ENCODE data around the gene CACNA1E.

The CACNA1E gene

GRCh38 chr1:181664543-181664942 lies 181.2 kb downstream of the CACNA1E start:
- Histone ChIP-seq H3K4me3 (ENCODE audit: insufficient read depth, low read length, poor library complexity, severe bottlenecking) (no peak overlapping the region), H3K9ac (ENCODE audit: low read length) (no peak overlapping the region), H3K27ac (ENCODE audit: low read depth, low read length) (no peak overlapping the region), H3K27me3 (ENCODE audit: low read length) (no peaks in the 10 kb centered on the region), H3K9me3 (ENCODE audit: insufficient read depth, low read length) (no peaks in the 10 kb centered on the region), H3K79me2 (ENCODE audit: insufficient read depth, low read length) (no peaks in the 10 kb centered on the region), H3F3A (ENCODE audit: insufficient read depth) (no peaks in the 10 kb centered on the region), H4K20me1 (ENCODE audit: low read depth, low read length) (no peaks in the 10 kb centered on the region), H3K4me2 (ENCODE audit: low read depth, low read length, poor library complexity, severe bottlenecking) (no peak overlapping the region), H3K9me2 (replicated peaks; ENCODE audit: insufficient read depth, low read length) (no peaks in the 10 kb centered on the region), H2AFZ (ENCODE audit: low read depth, low read length, severe bottlenecking) (no peak overlapping the region), H3K36me3 (ENCODE audit: low read length) (no peaks in the 10 kb centered on the region)
- no peak for TF ChIP-seq CTCF (IDR thresholded peaks at IDR 0.05; ENCODE audit: insufficient read depth, low read length, poor library complexity, severe bottlenecking)
- no peak for TF ChIP-seq EZH2phosphoT487 (conservative IDR thresholded peaks at IDR 0.05; ENCODE audit: low read length)

- H3K9me3 ChIP-seq (ENCODE audit: insufficient read depth, low read length) = no peaks in the 10 kb centered on the region
- H3K9me2 ChIP-seq (replicated peaks; ENCODE audit: insufficient read depth, low read length) = no peaks in the 10 kb centered on the region
- no peaks in the 10 kb centered on the region for H3K27me3 ChIP-seq (ENCODE audit: low read length)
- no peak overlapping the region for H3K4me3 ChIP-seq (ENCODE audit: insufficient read depth, low read length, poor library complexity, severe bottlenecking)
- no peaks in the 10 kb centered on the region for H3K79me2 ChIP-seq (ENCODE audit: insufficient read depth, low read length)
- no peak overlapping the region for H2AFZ ChIP-seq (ENCODE audit: low read depth, low read length, severe bottlenecking)
- no peaks in the 10 kb centered on the region for H4K20me1 ChIP-seq (ENCODE audit: low read depth, low read length)
- H3K4me2 ChIP-seq (ENCODE audit: low read depth, low read length, poor library complexity, severe bottlenecking) = no peak overlapping the region
- no peak overlapping the region for H3K9ac ChIP-seq (ENCODE audit: low read length)
- H3F3A ChIP-seq (ENCODE audit: insufficient read depth) = no peaks in the 10 kb centered on the region
- no peaks in the 10 kb centered on the region for H3K36me3 ChIP-seq (ENCODE audit: low read length)
- TF ChIP-seq EZH2phosphoT487 (conservative IDR thresholded peaks at IDR 0.05; ENCODE audit: low read length) (no peak), CTCF (IDR thresholded peaks at IDR 0.05; ENCODE audit: insufficient read depth, low read length, poor library complexity, severe bottlenecking) (no peak)
- no peak overlapping the region for H3K27ac ChIP-seq (ENCODE audit: low read depth, low read length)
Measured at GRCh38 chr1:181669246-181669645, 185.9 kb downstream of the CACNA1E start.

- TF ChIP-seq CTCF (IDR thresholded peaks at IDR 0.05; ENCODE audit: insufficient read depth, low read length, poor library complexity, severe bottlenecking) = no peak
- TF ChIP-seq EZH2phosphoT487 (conservative IDR thresholded peaks at IDR 0.05; ENCODE audit: low read length) = no peak
- Histone ChIP-seq H3K9me2 (replicated peaks; ENCODE audit: insufficient read depth, low read length) (no peaks in the 10 kb centered on the region), H3K79me2 (ENCODE audit: insufficient read depth, low read length) (no peaks in the 10 kb centered on the region)
Measured at GRCh38 chr1:181674617-181675016, 191.3 kb downstream of the CACNA1E start.

More at GRCh38 chr1:181674617-181675016, 191.3 kb downstream of the CACNA1E start:
- Histone ChIP-seq H3K27ac (ENCODE audit: low read depth, low read length) (no peak overlapping the region), H3K36me3 (ENCODE audit: low read length) (no peaks in the 10 kb centered on the region), H2AFZ (ENCODE audit: low read depth, low read length, severe bottlenecking) (no peak overlapping the region), H4K20me1 (ENCODE audit: low read depth, low read length) (no peaks in the 10 kb centered on the region), H3K4me2 (ENCODE audit: low read depth, low read length, poor library complexity, severe bottlenecking) (no peak overlapping the region), H3K27me3 (ENCODE audit: low read length) (no peaks in the 10 kb centered on the region), H3K4me3 (ENCODE audit: insufficient read depth, low read length, poor library complexity, severe bottlenecking) (no peak overlapping the region), H3F3A (ENCODE audit: insufficient read depth) (no peaks in the 10 kb centered on the region), H3K9ac (ENCODE audit: low read length) (no peak overlapping the region), H3K9me3 (ENCODE audit: insufficient read depth, low read length) (no peaks in the 10 kb centered on the region)

All from SU-DHL-6 (cell line).